GM21576 (cell line): Measurements from ENCODE around the gene FAM241A.
"Not testable (repeated sequence)": the region's sequence is repeated elsewhere in the genome, so short reads cannot be mapped to it uniquely, and the experiment has no call there.

ENCODE experiments used
- ATAC-seq: cut with Tn5 transposase; IDR thresholded peaks from one replicate; pipeline ENCODE4 v1.9.1; 2021; ENCODE audit warnings: mild to moderate bottlenecking, moderate library complexity; ENCODE audit not compliant: unreplicated experiment

Gene FAM241A

DNA sequence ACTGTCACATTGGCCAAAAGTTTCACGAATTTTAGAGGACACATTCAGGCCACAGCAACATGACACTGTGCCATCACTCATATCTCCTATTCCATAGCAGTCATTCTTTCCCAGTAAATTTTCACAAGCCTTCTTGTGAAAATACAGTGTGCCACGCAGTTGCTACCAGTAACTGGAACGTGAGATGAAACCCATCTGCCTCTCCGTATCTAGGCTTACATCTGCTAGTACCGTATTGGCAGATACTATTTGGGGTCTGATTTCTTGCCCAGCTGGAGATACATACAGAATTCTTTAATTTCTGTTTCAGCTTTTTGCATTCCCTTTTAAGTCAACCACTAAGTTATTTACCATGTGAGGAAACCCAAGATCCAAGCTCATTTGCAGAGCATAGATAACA, 8.7 kb upstream of the FAM241A start:
- no peak for ATAC-seq

DNA sequence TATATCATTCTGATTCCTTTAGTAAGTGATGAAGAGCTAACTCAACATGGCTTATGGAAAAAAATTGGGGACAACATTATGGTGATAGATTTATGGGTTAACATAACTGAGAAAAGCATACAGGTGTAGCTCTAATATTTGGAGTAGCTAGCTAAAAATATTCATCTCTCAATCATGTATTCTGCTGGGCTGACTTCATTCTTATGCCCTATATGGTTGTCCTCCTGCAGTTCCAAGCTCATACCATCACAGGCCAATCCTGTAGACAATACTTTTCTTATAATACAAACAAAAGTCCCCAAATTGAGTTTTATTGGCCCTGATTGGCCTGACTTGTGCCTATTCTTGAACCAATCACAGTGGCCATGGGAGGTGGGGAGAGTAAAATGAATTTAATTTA, 6.7 kb upstream of the FAM241A start:
- ATAC-seq, result no peak

DNA sequence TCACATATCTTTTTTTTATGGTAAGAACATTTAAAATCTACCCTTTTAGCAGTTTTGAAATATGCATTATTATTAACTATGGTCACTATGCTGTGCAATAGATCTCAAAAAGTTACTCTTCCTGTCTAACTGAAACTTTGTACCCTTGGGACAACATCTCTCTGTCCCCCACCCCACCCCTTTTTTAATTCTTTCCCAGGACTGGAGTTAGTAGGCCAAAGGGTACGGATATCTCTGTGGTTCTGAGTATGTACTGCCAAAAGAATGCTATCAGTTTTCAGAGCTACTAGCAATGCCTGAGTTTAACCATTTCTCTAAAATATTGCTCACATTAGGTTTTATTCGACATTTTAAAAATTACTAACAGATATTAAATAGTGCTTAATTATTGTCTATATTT, 4.7 kb upstream of the FAM241A start:
- ATAC-seq, result no peak

DNA sequence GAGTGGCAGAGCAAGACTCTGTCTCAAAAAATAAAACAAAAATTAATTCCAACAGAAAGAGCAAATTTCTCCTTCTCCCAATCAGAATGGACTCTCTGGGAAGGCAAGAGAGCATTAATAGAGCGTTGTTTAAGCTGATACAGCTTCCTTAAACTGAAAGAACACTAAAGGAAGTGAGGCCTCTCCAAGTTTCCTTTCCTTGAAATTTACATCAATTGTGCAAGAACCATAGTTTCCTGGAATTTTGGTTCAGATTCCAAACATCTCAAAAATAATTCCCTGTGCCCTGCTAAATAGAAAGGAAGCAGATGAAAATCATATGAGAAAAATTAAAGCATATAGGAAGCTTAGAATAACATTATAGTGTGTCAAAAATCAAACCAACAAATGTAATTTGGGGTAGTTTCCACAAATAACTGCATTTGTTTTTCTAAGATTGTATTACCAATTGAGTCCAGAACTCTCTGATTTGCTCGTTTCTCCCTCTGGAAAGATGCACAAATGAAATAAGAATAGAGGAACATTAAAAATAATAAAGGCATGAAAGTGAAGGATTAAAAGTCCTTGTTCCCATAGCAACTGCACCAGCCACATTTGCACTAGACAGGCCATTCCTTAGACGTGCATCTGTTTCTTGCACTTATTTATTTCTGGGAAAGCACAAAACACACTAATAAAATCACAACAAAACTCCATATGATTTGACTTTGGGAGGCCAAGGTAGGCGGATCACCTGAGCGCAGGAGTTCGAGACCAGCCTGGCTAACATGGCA, 3.7 kb upstream of the FAM241A start:
- ATAC-seq, result no peak

DNA sequence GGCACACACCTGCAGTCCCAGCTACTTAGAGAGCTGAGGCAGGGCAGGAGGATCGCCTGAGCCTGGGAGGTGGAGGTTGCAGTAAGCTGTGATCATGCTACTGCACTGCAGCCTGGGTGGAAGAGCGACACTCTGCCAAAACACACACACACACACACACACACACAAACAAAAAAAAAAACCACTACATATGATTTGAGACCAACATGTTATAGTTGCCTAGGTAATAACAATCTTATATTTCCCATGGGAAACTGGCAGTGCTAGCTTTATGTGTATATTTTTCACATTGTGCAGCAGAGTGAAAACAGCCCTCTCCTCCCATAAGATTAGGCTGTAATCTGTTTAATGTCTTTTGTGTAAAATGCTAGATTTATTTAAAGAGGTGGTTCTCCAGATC, 3.1 kb upstream of the FAM241A start:
- no peak for ATAC-seq

DNA sequence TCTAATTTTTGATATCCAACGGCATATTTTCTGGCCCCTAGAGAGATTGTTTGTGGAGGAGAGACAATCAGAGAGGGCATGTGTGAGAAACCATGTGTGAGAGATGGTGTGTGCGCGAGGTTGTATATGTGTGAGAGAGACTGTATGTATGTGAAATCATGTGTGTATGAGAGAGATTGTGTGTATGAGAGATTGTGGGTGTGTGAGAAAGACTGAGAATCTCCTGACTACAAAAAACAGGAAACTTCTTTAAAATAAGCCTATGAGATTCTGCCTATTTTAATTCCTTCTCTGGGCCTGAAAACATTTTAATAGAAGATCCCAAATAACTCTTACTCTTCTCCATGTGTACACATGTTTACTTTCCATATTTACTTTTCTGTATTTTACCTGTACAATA, 1.5 kb upstream of the FAM241A start:
- no peak for ATAC-seq

DNA sequence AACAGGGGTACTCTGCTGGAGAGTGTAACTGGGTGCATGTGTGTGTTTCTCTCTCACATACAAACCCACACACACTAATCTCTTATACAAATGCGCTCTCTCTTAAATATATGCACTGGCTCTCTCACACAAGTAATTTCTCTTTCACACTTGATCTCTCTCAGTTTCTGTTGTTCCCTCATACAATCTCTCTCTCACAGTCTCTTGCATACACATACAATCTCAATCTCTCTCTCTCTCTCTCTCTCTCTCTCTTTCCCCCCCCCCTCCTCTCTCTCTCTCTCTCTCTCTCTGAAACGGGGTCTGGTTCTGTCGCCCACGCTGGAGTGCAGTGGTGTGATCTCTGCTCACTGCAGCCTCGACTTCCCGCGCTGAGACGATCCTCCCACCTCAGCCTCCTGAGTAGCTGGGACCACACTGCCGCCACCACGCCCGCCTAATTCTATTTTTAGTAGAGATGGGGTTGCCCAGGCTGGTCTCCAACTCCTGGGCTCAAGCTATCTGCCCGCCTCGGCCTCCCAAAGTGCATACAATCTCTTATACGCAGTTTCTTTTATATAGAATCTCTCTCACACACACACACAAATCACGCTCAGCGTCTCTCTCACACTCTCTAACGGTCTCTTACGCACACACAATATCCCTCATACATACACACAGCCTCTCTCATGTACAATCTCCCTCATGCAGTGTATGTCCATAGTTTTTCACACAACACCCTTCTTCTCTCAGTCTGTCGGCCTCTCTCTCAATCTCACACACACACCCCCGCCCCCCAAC, 518 bp upstream of the FAM241A start:
- no peak for ATAC-seq

DNA sequence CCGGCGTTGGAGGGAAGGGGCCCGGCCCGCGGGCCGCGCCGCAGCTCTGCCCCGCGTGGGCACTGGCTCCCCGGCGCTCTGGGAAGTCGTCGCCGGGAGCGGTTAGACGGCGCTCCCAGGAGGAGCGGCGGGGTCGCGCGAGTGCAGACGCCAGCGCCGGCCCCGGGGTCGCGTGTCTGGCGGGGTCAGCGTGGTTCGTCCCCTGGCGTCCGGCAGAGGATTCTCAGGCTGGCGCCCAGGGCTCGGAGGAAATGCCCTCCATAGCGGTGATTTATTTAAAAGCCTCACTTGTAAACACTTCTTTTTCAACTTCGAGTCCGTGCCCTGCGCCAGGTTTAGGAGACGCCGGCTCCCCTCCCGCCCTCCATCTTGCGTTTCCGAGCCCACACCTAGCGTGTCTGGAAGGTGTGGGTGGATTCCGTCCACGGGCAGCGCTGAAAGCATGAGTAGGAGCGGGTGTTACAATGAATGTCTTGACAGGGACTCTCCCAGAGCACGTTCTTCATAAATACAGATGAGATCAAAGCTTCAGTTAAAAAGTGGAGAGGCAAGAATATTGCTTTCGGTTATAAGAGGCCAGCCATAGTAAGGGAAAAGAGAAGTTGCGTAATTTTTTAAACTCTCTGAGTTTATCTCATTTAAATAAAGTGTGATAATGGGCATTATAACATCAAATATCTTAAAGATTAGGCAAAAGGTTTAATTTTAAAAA, 692 bp downstream of the FAM241A start:
- peak; percentile 51 for ATAC-seq

DNA sequence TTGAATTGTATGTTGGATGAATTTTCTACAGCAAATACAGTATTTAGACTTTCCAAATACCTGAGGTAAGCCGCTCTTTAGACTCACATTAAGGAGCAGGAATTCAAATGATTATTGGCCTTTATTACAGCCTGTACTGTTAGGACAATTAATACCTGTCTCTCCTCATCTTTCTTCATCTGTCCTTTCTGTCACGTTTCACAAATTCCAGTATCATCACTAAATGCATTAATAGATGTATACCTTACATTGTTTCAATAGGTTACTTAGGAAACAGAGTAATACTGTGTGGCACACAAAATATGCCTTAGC, 1.2 kb downstream of the FAM241A start:
- no peak for ATAC-seq

DNA sequence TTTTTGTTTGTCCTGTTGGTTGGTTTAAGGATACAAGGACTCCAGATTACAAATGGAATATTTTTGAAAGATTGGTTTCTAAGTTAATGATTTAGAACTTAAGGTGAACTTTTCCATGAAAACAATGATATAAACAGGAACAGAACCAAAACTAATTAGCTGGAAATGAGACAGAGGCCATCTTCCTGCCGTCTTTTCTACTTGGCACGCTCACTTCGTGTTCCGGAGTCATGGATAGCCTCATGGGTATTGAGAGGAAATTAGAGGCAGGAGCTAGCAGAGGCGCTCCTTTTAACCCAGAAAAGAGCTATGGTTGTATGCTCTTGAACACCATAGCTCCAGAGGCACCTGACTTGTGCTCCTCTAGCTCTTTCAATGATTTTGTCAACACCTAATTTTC, 2.4 kb downstream of the FAM241A start:
- no peak for ATAC-seq

DNA sequence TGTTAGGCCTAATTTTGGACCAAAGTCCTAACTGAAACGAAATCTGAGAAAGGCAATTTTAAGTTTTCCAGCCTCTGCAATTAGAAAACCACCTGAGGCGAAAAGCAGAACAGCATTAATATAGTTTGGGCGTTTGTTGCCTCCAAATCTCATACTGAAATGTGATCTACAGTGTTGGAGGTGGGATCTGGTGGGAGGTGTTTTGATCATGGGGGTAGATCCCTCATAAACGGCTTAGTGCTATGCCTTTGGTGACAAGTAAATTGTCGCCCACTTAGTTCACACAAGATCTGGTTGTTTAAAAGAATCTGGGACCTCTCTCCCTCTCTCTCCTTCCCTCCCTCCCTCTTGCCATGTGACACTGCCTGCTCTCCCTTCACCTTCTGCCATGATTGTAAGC, 5.7 kb downstream of the FAM241A start:
- no peak for ATAC-seq

DNA sequence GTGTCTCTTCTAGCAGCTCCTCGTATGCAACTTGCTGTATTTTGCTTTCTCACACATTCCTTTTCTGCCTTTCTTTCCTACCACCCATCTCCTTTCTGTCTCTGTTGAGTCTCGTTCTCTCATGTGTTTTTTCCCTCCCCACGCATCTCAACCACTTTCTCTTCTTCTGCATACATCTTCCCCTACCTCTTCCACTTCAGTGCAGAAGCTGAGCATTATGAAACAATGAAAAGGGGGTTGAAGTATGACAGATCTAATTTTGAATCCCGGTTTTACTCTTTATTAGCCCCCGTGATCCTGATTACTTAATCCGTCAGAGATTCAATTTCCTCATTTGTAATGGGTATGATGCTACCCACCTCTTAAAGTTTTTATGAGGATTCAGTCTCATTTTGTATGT, 7.3 kb downstream of the FAM241A start:
- ATAC-seq, result no peak

DNA sequence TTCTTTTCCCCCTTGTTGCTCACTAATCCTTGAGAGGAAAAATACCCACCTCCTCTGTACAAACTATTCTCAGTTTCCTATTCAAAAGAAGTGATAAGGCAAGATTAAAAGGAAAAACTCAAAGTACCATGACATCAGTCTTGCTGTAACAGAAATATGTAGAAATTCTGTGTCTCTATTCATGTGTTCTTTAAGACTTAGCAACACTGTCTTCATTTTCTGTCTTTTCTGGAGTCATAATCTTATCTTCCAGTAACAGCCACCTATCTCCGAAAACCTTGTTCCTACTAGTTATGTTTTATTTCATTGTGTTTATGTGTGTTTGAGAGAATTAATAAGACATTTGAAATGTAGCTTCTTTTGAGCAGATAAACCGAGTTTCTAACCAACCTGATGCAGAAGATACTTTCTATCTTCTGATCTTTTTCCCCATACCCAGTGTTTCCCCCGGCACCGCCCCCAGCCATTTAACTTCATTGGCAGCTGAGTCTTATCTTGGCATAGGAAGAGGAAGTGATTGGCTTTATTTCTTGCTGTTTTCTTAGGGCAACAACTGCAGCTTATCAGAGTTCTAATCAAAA, 8.0 kb downstream of the FAM241A start:
- ATAC-seq, result no peak

DNA sequence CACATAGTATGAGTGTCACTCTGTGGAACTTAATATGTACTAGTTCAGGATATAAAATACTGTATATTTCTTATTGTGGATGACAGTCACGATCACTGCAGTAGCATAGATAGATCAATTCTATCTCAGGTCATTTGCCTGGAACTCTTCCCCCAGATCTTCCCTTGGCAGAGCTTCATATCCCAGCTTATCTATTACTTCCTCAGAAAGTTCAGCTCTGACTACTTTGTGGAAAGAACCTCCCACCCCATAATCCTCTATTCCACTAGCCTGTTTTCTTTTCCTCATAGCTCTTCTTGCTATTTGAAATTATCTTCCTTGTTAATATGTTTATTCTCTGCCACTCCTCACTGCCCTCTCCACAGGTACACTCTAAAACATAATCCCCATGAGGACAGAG, 10.9 kb downstream of the FAM241A start:
- ATAC-seq, result no peak

DNA sequence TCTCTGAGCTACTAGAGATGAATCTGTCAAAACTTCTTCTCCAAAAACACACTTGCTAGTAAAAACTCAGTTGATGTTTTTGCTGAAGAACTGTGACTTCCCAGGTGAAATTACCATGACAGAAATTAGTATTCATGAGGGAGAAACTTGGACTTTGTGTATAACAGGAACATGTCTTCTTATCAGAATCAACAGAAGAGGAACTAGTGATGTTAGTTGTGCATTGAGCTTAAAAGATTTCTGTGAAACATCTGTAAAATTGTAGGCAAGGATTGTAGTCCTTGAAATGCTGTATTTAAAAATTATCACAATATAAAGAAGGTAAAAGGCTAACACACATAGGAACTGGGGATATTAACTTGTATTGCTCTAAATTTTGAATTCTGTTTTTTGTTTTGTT, 11.3 kb downstream of the FAM241A start:
- ATAC-seq, result no peak

DNA sequence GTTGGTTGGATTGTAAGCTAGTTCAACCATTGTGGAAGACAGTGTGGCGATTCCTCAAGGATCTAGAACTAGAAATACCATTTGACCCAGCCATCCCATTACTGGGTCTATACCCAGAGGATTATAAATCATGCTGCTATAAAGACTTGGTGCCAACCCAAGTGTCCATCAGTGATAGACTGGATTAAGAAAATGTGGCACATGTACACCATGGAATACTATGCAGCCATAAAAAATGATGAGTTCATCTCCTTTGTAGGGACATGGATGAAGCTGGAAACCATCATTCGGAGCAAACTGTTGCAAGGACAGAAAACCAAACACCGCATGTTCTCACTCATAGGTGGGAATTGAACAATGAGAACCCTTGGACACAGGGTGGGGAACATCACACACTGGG, 18.5 kb downstream of the FAM241A start:
- ATAC-seq, result not testable (repeated sequence)

DNA sequence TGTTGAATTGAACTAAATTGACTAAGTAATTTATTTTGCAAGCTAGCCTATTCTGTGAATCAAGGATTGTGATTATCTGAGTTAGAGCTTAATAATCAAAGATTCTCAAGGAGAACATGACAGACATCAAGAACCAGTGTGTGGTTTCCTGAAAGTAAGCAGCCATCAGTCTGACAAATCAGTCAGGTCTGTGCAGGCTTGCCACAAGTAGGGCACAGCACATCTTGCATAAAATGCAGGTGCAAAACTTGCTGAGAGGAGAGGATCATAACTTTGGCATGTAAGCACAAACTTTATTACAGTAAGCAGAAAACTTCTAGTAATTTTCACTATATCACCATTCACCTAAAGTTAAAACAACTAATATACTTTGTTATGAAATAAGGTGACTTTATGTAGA, 22.5 kb downstream of the FAM241A start:
- no peak for ATAC-seq

DNA sequence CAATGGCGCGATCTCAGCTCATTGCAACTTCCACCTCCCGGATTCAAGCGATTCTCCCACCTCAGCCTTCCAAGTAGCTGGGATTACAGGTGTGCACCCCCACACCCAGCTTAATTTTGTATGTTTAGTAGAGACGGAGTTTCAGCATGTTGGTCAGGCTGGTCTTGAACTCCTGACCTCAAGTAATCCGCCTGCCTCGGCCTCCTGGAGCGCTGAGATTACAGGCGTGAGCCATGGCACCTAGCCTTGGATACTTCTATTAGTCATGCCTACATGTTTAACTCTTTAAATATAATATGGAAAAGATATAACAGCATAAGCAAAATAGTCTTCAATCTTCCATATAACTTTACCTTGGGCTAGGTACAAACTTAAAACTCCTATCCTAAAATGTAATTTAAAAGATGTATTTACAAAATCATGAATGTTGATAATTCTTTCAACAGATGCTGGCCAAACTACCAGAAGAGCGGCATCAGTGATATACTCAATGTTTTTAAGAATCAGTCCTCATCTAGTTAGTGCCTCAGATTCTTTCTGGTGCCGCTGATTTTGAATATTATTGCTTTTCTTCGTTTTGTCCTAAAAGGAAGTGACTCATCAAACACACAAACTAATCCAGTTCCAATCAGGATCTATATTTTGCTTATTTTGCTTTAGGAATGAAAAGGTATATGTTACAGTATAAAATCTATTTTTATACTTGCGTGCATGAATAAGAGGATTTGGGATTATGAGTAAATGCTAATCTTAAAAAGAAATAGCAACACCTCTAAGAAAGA, 23.7 kb downstream of the FAM241A start:
- ATAC-seq, result no peak

DNA sequence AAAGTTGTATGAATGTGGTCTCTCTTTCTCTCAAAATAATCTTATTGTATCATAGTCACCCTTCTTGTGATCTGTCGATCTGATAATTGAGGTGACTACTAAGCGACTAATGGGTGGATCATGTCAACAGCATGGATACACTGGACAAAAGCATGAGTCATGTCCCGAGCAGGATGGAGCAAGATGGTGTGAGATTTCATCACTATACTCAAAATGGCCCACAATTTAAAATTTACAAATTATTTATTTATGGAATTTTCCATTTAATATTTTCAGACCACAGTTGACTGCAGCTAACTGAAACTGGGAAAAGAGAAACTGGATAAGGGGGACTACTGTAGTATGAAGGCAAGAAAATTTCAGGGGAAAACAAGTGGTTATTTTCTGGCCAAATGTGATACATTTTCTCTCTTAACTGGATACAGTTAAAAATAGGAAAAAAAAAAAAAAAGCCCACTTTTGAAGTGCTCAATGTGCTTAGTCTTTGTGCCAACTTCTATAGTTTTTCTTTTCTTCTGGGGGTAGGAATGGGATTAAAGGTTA, 25.3 kb downstream of the FAM241A start:
- ATAC-seq, result no peak

DNA sequence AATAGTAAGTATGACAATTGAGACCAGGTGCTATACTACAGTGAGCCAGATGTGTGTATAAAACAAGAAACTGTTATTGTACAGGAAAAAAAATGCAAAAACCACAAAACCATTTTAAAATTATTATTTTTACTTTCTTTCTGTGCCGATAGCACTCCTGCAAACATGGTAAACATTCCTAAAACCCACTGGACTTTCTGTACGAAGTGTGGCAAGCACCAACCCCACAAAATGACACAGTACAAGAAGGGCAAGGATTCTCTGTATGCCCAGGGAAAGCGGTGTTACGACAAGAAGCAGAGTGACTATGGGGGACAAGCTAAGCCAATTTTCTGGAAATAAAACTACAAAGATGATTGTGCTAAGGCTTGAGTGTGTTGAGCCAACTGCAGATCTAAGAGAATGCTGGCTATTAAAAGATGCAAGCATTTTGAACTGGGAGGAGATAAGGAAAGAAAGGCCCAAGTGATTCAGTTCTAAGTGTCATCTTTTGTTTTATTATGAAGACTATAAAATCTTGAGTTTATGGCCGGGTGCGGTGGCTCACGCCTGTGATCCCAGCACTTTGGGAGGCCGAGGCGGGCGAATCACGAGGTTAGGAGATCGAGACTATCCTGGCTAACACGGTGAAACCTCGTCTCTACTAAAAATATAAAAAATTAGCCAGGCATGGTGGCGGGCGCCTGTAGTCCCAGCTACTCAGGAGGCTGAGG, 26.0 kb downstream of the FAM241A start:
- not testable (repeated sequence) for ATAC-seq
